ENCODE measurements around the gene ITPR1. TPM values are rescaled to one million over a fixed set of nuclear protein-coding genes. Genes with fewer than 3 reads are reported as not detected.

ITPR1 gene
- total RNA-seq, 1 experiment from 2014 or later, result 11.3 TPM

GRCh38 chr3:4614070-4614469, 120.9 kb downstream of the ITPR1 start:
- POLR2A ChIA-PET (ENCODE audit: unreplicated experiment), result no interaction called here
- H3K4me3 ChIP-seq, result no peak overlapping the region
- H4K20me1 ChIP-seq (ENCODE audit: insufficient read depth), result no peaks in the 10 kb centered on the region
- H2AFZ ChIP-seq, result no peak overlapping the region
- no peak overlapping the region for H3K4me2 ChIP-seq
- no peak for TF ChIP-seq CTCF (conservative IDR thresholded peaks at IDR 0.05)
- TF ChIP-seq EZH2 (IDR thresholded peaks at IDR 0.05; ENCODE audit: low read depth), result no peak
- no peaks in the 10 kb centered on the region for H3K27me3 ChIP-seq (ENCODE audit: insufficient read depth, low read depth)
- H3K4me1 ChIP-seq (replicated peaks; ENCODE audit: insufficient read depth), result no peaks in the 10 kb centered on the region
- H3K36me3 ChIP-seq (ENCODE audit: low read depth), result no peaks in the 10 kb centered on the region
- peak in 1 of 2 experiments; percentile 42 for DNase-seq
- no peaks in the 10 kb centered on the region for H3K9me2 ChIP-seq (ENCODE audit: insufficient read depth)
- no peaks in the 10 kb centered on the region for H3K9me3 ChIP-seq (ENCODE audit: insufficient read depth, low read depth)
- no TSS peak for BruUV-seq (replicated peaks)
- no peak overlapping the region for H3K27ac ChIP-seq
- no peaks in the 10 kb centered on the region for H3K79me2 ChIP-seq (ENCODE audit: low read depth)
- CTCF ChIA-PET, result no interaction called here
- H3F3A ChIP-seq (ENCODE audit: insufficient read depth, low read depth), result no peaks in the 10 kb centered on the region
- intact Hi-C loops (cut with micrococcal nuclease; ENCODE audit: unreplicated experiment), result no loop called here

- ChIA-PET POLR2A (ENCODE audit: unreplicated experiment) (no interaction called here), CTCF (no interaction called here)
- Histone ChIP-seq H4K20me1 (ENCODE audit: insufficient read depth) (no peaks in the 10 kb centered on the region), H3K4me3 (no peak overlapping the region), H2AFZ (no peak overlapping the region), H3K4me2 (no peak overlapping the region), H3K9me3 (ENCODE audit: insufficient read depth, low read depth) (no peaks in the 10 kb centered on the region), H3K9me2 (ENCODE audit: insufficient read depth) (no peaks in the 10 kb centered on the region), H3K27ac (no peak overlapping the region), H3K27me3 (ENCODE audit: insufficient read depth, low read depth) (no peaks in the 10 kb centered on the region), H3K4me1 (replicated peaks; ENCODE audit: insufficient read depth) (no peaks in the 10 kb centered on the region), H3F3A (ENCODE audit: insufficient read depth, low read depth) (no peaks in the 10 kb centered on the region), H3K79me2 (ENCODE audit: low read depth) (no peaks in the 10 kb centered on the region), H3K36me3 (ENCODE audit: low read depth) (no peaks in the 10 kb centered on the region)
- TF ChIP-seq CTCF (conservative IDR thresholded peaks at IDR 0.05) (no peak), EZH2 (IDR thresholded peaks at IDR 0.05; ENCODE audit: low read depth) (no peak)
- no peak for DNase-seq
- no TSS peak for BruUV-seq (replicated peaks)
- intact Hi-C loops (cut with micrococcal nuclease; ENCODE audit: unreplicated experiment), result no loop called here
Measured at GRCh38 chr3:4614927-4615326, 121.8 kb downstream of the ITPR1 start.

- Histone ChIP-seq H3K9me2 (ENCODE audit: insufficient read depth) (no peaks in the 10 kb centered on the region), H3K36me3 (ENCODE audit: low read depth) (no peaks in the 10 kb centered on the region), H4K20me1 (ENCODE audit: insufficient read depth) (no peaks in the 10 kb centered on the region), H3F3A (ENCODE audit: insufficient read depth, low read depth) (no peaks in the 10 kb centered on the region), H3K79me2 (ENCODE audit: low read depth) (no peaks in the 10 kb centered on the region), H3K4me1 (replicated peaks; ENCODE audit: insufficient read depth) (no peaks in the 10 kb centered on the region), H3K4me2 (no peak overlapping the region), H2AFZ (no peak overlapping the region), H3K27me3 (ENCODE audit: insufficient read depth, low read depth) (no peaks in the 10 kb centered on the region), H3K9me3 (ENCODE audit: insufficient read depth, low read depth) (no peaks in the 10 kb centered on the region), H3K4me3 (no peak overlapping the region), H3K27ac (no peak overlapping the region)
- intact Hi-C loops (cut with micrococcal nuclease; ENCODE audit: unreplicated experiment), result no loop called here
- CTCF ChIA-PET, result no interaction called here
- POLR2A ChIA-PET (ENCODE audit: unreplicated experiment), result no interaction called here
- TF ChIP-seq CTCF (conservative IDR thresholded peaks at IDR 0.05) (no peak), EZH2 (IDR thresholded peaks at IDR 0.05; ENCODE audit: low read depth) (no peak)
- no TSS peak for BruUV-seq (replicated peaks)
- DNase-seq, result no peak
Measured at GRCh38 chr3:4615750-4616149, 122.6 kb downstream of the ITPR1 start.

All from PC-9 (cell line).